Neuronal stem cell (in vitro differentiated cells): ENCODE data around the gene MTUS2.
"Not testable (repeated sequence)": the region's sequence is repeated elsewhere in the genome, so short reads cannot be mapped to it uniquely, and the experiment has no call there.

ENCODE experiments used
- DNase-seq: peaks from one replicate; pipeline ENCODE4 v3.0.0-alpha.2; 2013; ENCODE audit warnings: low spot score
- H2AFZ ChIP-seq: one replicate; pipeline ENCODE4 v1.6.1; 2013; ENCODE audit warnings: mild to moderate bottlenecking, low read length, inconsistent platforms
- H2AK5ac ChIP-seq: 2 replicates; pipeline ENCODE4 v1.6.1; 2013; ENCODE audit warnings: low read depth, mild to moderate bottlenecking, inconsistent platforms, low read length, moderate library complexity, mixed read lengths
- H2BK120ac ChIP-seq: 2 replicates; pipeline ENCODE4 v1.6.1; 2013; ENCODE audit warnings: low read depth, mild to moderate bottlenecking, inconsistent platforms, low read length, moderate library complexity, mixed read lengths
- H2BK12ac ChIP-seq: one replicate; pipeline ENCODE4 v1.6.1; 2013; ENCODE audit warnings: low read length, inconsistent platforms
- H2BK15ac ChIP-seq: 2 replicates; pipeline ENCODE4 v1.6.1; 2013; ENCODE audit warnings: mild to moderate bottlenecking, low read length, inconsistent platforms, mixed read lengths
- H2BK5ac ChIP-seq: one replicate; pipeline ENCODE4 v1.6.1; 2013; ENCODE audit warnings: inconsistent platforms, mild to moderate bottlenecking, low read length, moderate library complexity
- H3K14ac ChIP-seq: one replicate; pipeline ENCODE4 v1.6.1; 2013; ENCODE audit warnings: low read length, inconsistent platforms
- H3K18ac ChIP-seq: 2 replicates; pipeline ENCODE4 v1.6.1; 2013; ENCODE audit warnings: low read length, inconsistent platforms
- H3K23ac ChIP-seq: 2 replicates; pipeline ENCODE4 v1.6.1; 2013; ENCODE audit warnings: low read depth, mild to moderate bottlenecking, mixed read lengths, low read length, inconsistent platforms; ENCODE audit not compliant: poor library complexity
- H3K27ac ChIP-seq: replicated peaks from 3 replicates; pipeline ENCODE4 v1.5.1; 2013; ENCODE audit warnings: low read length, inconsistent platforms
- H3K27me3 ChIP-seq, 3 experiments: 2 replicates each; pipeline ENCODE4 v1.6.1; 2013; ENCODE audit warnings: low read length in 3 of 3, mild to moderate bottlenecking in 2 of 3, inconsistent platforms in 1 of 3, low read depth in 1 of 3, mixed read lengths in 1 of 3, moderate library complexity in 1 of 3; ENCODE audit not compliant: control insufficient read depth in 3 of 3, insufficient read depth in 3 of 3
- H3K36me3 ChIP-seq, 2 donors: replicated peaks in 1 of 2; 2 replicates each; pipeline ENCODE4 v1.6.1; 2013; ENCODE audit warnings: low read length in 2 of 2; ENCODE audit not compliant: control insufficient read depth in 2 of 2, insufficient read depth in 2 of 2
- H3K4ac ChIP-seq: 2 replicates; pipeline ENCODE4 v1.6.1; 2013; ENCODE audit warnings: inconsistent platforms, mild to moderate bottlenecking, low read length, moderate library complexity
- H3K4me1 ChIP-seq, 2 donors: 1 replicate in 1 of 2; 2 replicates in 1 of 2; pipeline ENCODE4 v1.6.1; 2013; ENCODE audit warnings: low read length in 2 of 2, low read depth in 1 of 2; ENCODE audit not compliant: control insufficient read depth in 2 of 2, insufficient read depth in 1 of 2
- H3K4me2 ChIP-seq: one replicate; pipeline ENCODE4 v1.6.1; 2013; ENCODE audit warnings: mild to moderate bottlenecking, low read length, inconsistent platforms; ENCODE audit not compliant: insufficient read depth, poor library complexity, severe bottlenecking
- H3K4me3 ChIP-seq, 2 donors: 2 replicates each; pipeline ENCODE4 v1.5.1; 2013; ENCODE audit warnings: low read length in 2 of 2, mild to moderate bottlenecking in 2 of 2, inconsistent platforms in 1 of 2, moderate library complexity in 1 of 2
- H3K79me1 ChIP-seq: one replicate; pipeline ENCODE4 v1.6.1; 2013; ENCODE audit warnings: low read depth, mild to moderate bottlenecking, inconsistent platforms, low read length, moderate library complexity
- H3K9ac ChIP-seq: one replicate; pipeline ENCODE4 v1.6.1; 2013; ENCODE audit warnings: mild to moderate bottlenecking, low read depth, low read length, inconsistent platforms; ENCODE audit not compliant: poor library complexity
- H3K9me3 ChIP-seq, 2 donors: replicated peaks in 1 of 2; 2 replicates each; pipeline versions ENCODE3 to v1.6.1; 2013; ENCODE audit warnings: low read length in 2 of 2, mild to moderate bottlenecking in 2 of 2, inconsistent platforms in 1 of 2, low read depth in 1 of 2, mixed read lengths in 1 of 2, moderate library complexity in 1 of 2; ENCODE audit not compliant: control insufficient read depth in 2 of 2, insufficient read depth in 1 of 2
- H4K8ac ChIP-seq: one replicate; pipeline ENCODE4 v1.6.1; 2013; ENCODE audit warnings: low read depth, mild to moderate bottlenecking, inconsistent platforms, low read length, moderate library complexity
- H4K91ac ChIP-seq: one replicate; pipeline ENCODE4 v1.6.1; 2013; ENCODE audit warnings: low read length, low read depth, mild to moderate bottlenecking, inconsistent platforms; ENCODE audit not compliant: poor library complexity
- WGBS, 2 donors: extraction: QIAGEN DNeasy Blood & Tissue Kit; methylation state at CpG; one replicate each; pipeline ENCODE4 v1.1.7; 2013; ENCODE audit warnings: missing lambda C conversion rate in 2 of 2, mixed read lengths in 1 of 2; ENCODE audit not compliant: insufficient read length in 2 of 2, insufficient replicate concordance in 1 of 2; ENCODE audit errors: extremely low coverage in 2 of 2; 5-methylcytosine and 5-hydroxymethylcytosine counted together

The MTUS2 gene

GRCh38 chr13:29193083-29193482, 372.9 kb downstream of the MTUS2 start:
- H3K36me3 ChIP-seq: no peaks in the 10 kb centered on the region
- no peak overlapping the region for H2BK120ac ChIP-seq
- H3K79me1 ChIP-seq: peaks cover 1% of the 10 kb centered on the region
- H3K4ac ChIP-seq: no peak overlapping the region
- no peaks in the 10 kb centered on the region for H3K27me3 ChIP-seq
- no peak overlapping the region for H3K27ac ChIP-seq
- no peak overlapping the region for H2BK5ac ChIP-seq
- H3K4me2 ChIP-seq: no peak overlapping the region
- no peak overlapping the region for H3K14ac ChIP-seq
- no peak overlapping the region for H3K9ac ChIP-seq
- no peak overlapping the region for H4K91ac ChIP-seq
- H2AFZ ChIP-seq: no peak overlapping the region
- no CpG with 5 or more reads among the region's 1 CpG for WGBS, 2 donors
- H3K18ac ChIP-seq: no peak overlapping the region
- no peaks in the 10 kb centered on the region for H3K9me3 ChIP-seq
- no peaks in the 10 kb centered on the region for H3K4me1 ChIP-seq
- no peak overlapping the region for H3K23ac ChIP-seq
- no peak overlapping the region for H2BK15ac ChIP-seq
- DNase-seq: no peak
- no peak overlapping the region for H2BK12ac ChIP-seq
- no peak overlapping the region for H4K8ac ChIP-seq
- H2AK5ac ChIP-seq: no peak overlapping the region
- H3K4me3 ChIP-seq: no peak overlapping the region

GRCh38 chr13:29195456-29195855, 375.3 kb downstream of the MTUS2 start:
- no peak overlapping the region for H2AFZ ChIP-seq
- WGBS, 2 donors: no CpG with 5 or more reads among the region's 3 CpGs
- H3K27ac ChIP-seq: no peak overlapping the region
- H3K14ac ChIP-seq: no peak overlapping the region
- no peak overlapping the region for H3K4ac ChIP-seq
- H3K4me3 ChIP-seq: no peak overlapping the region
- H3K18ac ChIP-seq: no peak overlapping the region
- no peaks in the 10 kb centered on the region for H3K27me3 ChIP-seq
- no peak overlapping the region for H3K23ac ChIP-seq
- no peaks in the 10 kb centered on the region for H3K4me1 ChIP-seq
- H4K91ac ChIP-seq: no peak overlapping the region
- H2BK15ac ChIP-seq: no peak overlapping the region
- no peak overlapping the region for H4K8ac ChIP-seq
- no peak overlapping the region for H2BK5ac ChIP-seq
- no peak for DNase-seq
- H3K9me3 ChIP-seq: no peaks in the 10 kb centered on the region
- H2BK12ac ChIP-seq: no peak overlapping the region
- no peak overlapping the region for H2BK120ac ChIP-seq
- H3K36me3 ChIP-seq: no peaks in the 10 kb centered on the region
- H2AK5ac ChIP-seq: no peak overlapping the region
- no peak overlapping the region for H3K4me2 ChIP-seq
- no peaks in the 10 kb centered on the region for H3K79me1 ChIP-seq
- no peak overlapping the region for H3K9ac ChIP-seq

GRCh38 chr13:29196409-29197074, 376.4 kb downstream of the MTUS2 start:
- no peak overlapping the region for H2BK15ac ChIP-seq
- H4K8ac ChIP-seq: no peak overlapping the region
- H4K91ac ChIP-seq: no peak overlapping the region
- H2AFZ ChIP-seq: no peak overlapping the region
- H3K79me1 ChIP-seq: no peaks in the 10 kb centered on the region
- DNase-seq: no peak
- no peak overlapping the region for H2AK5ac ChIP-seq
- no peaks in the 10 kb centered on the region for H3K27me3 ChIP-seq
- no peak overlapping the region for H2BK5ac ChIP-seq
- no peaks in the 10 kb centered on the region for H3K36me3 ChIP-seq
- H3K4me3 ChIP-seq: no peak overlapping the region
- H3K9me3 ChIP-seq: no peaks in the 10 kb centered on the region
- no peak overlapping the region for H3K14ac ChIP-seq
- H3K18ac ChIP-seq: no peak overlapping the region
- H3K9ac ChIP-seq: no peak overlapping the region
- H3K4ac ChIP-seq: no peak overlapping the region
- no CpG with 5 or more reads among the region's 2 CpGs for whole genome bisulfite sequencing, 2 donors
- H2BK120ac ChIP-seq: no peak overlapping the region
- no peak overlapping the region for H3K27ac ChIP-seq
- H3K4me1 ChIP-seq: no peaks in the 10 kb centered on the region
- H3K23ac ChIP-seq: no peak overlapping the region
- no peak overlapping the region for H2BK12ac ChIP-seq
- no peak overlapping the region for H3K4me2 ChIP-seq

GRCh38 chr13:29202753-29203152, 382.6 kb downstream of the MTUS2 start:
- H3K27ac ChIP-seq, DNase-seq, H3K4me2 ChIP-seq, H3K23ac ChIP-seq, H3K36me3 ChIP-seq, H4K8ac ChIP-seq, H2BK12ac ChIP-seq, H3K18ac ChIP-seq, H2AFZ ChIP-seq, H2BK15ac ChIP-seq, H2AK5ac ChIP-seq, H3K4ac ChIP-seq, H3K9ac ChIP-seq, H4K91ac ChIP-seq, H2BK120ac ChIP-seq, H3K27me3 ChIP-seq, H3K4me3 ChIP-seq, H3K9me3 ChIP-seq, H2BK5ac ChIP-seq, H3K4me1 ChIP-seq, H3K79me1 ChIP-seq, H3K14ac ChIP-seq: not testable (repeated sequence)
- no CpG with 5 or more reads among the region's 6 CpGs for WGBS, 2 donors
